Measurements from ENCODE around the gene CHID1.

DNA sequence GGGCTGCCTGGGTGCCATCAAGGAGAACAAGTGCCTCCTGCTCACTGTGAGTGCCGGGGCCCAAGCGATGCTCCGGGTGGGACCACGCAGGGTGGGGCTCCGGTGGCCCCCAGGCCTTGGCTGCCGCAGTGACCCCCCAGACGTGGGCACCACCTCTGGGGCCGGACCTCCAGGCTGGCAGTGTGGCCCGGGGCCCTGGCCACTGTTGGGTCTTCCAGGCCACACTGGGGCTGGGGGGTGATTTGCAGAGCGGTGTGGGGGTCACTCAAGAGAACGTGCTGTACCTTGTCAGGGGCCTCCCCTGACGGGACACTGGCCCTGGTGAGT, 48.0 kb downstream of the CHID1 start:
- TF ChIP-seq TAF1 (IDR thresholded peaks at IDR 0.05; ENCODE audit: low read depth), result no peak
- no peak for TF ChIP-seq CREB1 (IDR thresholded peaks at IDR 0.05; ENCODE audit: low read depth)
- no peak for TF ChIP-seq YY1 (IDR thresholded peaks at IDR 0.05; ENCODE audit: low read depth)
- no peak for TF ChIP-seq RAD21 (IDR thresholded peaks at IDR 0.05; ENCODE audit: low read depth)
- TF ChIP-seq, protein P1, sequence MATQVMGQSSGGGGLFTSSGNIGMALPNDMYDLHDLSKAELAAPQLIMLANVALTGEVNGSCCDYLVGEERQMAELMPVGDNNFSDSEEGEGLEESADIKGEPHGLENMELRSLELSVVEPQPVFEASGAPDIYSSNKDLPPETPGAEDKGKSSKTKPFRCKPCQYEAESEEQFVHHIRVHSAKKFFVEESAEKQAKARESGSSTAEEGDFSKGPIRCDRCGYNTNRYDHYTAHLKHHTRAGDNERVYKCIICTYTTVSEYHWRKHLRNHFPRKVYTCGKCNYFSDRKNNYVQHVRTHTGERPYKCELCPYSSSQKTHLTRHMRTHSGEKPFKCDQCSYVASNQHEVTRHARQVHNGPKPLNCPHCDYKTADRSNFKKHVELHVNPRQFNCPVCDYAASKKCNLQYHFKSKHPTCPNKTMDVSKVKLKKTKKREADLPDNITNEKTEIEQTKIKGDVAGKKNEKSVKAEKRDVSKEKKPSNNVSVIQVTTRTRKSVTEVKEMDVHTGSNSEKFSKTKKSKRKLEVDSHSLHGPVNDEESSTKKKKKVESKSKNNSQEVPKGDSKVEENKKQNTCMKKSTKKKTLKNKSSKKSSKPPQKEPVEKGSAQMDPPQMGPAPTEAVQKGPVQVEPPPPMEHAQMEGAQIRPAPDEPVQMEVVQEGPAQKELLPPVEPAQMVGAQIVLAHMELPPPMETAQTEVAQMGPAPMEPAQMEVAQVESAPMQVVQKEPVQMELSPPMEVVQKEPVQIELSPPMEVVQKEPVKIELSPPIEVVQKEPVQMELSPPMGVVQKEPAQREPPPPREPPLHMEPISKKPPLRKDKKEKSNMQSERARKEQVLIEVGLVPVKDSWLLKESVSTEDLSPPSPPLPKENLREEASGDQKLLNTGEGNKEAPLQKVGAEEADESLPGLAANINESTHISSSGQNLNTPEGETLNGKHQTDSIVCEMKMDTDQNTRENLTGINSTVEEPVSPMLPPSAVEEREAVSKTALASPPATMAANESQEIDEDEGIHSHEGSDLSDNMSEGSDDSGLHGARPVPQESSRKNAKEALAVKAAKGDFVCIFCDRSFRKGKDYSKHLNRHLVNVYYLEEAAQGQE (IDR thresholded peaks at IDR 0.05; ENCODE audit: low read depth), result no peak
- no peak for TF ChIP-seq FOXM1 (IDR thresholded peaks at IDR 0.05; ENCODE audit: borderline replicate concordance, low read depth)
